Coronary artery (tissue), 2 donors: ENCODE data around the gene KRT86.
"Not testable (repeated sequence)": the region's sequence is repeated elsewhere in the genome, so short reads cannot be mapped to it uniquely, and the experiment has no call there.

Experiments used
- DNase-seq: peaks from one replicate; pipeline ENCODE4 v3.0.0-alpha.2; 2017; ENCODE audit warnings: low spot score
- H3K27ac ChIP-seq, 2 donors: fragments of 200-600 bp; sonication (generic); one replicate each; pipeline ENCODE4 v1.5.1; 2016 to 2019
- H3K4me3 ChIP-seq: fragments of 200-600 bp; sonication (generic); 2 replicates; pipeline ENCODE4 v1.5.1; 2016; ENCODE audit warnings: mild to moderate bottlenecking, moderate library complexity
- TF ChIP-seq, protein P1 (sequence below): fragments of 200-600 bp; sonication (generic); IDR thresholded peaks from one replicate; pipeline ENCODE4 v1.5.1; 2019; ENCODE audit warnings: antibody characterized with exemption

Gene KRT86

GRCh38 chr12:52294803-52295202 is 20.4 kb downstream of the KRT86 start:
- TF ChIP-seq, protein P1, sequence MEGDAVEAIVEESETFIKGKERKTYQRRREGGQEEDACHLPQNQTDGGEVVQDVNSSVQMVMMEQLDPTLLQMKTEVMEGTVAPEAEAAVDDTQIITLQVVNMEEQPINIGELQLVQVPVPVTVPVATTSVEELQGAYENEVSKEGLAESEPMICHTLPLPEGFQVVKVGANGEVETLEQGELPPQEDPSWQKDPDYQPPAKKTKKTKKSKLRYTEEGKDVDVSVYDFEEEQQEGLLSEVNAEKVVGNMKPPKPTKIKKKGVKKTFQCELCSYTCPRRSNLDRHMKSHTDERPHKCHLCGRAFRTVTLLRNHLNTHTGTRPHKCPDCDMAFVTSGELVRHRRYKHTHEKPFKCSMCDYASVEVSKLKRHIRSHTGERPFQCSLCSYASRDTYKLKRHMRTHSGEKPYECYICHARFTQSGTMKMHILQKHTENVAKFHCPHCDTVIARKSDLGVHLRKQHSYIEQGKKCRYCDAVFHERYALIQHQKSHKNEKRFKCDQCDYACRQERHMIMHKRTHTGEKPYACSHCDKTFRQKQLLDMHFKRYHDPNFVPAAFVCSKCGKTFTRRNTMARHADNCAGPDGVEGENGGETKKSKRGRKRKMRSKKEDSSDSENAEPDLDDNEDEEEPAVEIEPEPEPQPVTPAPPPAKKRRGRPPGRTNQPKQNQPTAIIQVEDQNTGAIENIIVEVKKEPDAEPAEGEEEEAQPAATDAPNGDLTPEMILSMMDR = no peak
- Histone ChIP-seq H3K27ac (no peak overlapping the region), H3K4me3 (no peak overlapping the region)
- no peak for DNase-seq

GRCh38 chr12:52295663-52296062 is 21.2 kb downstream of the KRT86 start:
- Histone ChIP-seq H3K27ac (no peak overlapping the region), H3K4me3 (no peak overlapping the region)
- DNase-seq = peak; percentile 22
- TF ChIP-seq, protein P1 = no peak

- DNase-seq = peak; percentile 40
- no peak overlapping the region for H3K4me3 ChIP-seq
- TF ChIP-seq, protein P1 = no peak
- no peak overlapping the region for H3K27ac ChIP-seq
Observed at GRCh38 chr12:52296572-52297215, 22.2 kb downstream of the KRT86 start.

DNA sequence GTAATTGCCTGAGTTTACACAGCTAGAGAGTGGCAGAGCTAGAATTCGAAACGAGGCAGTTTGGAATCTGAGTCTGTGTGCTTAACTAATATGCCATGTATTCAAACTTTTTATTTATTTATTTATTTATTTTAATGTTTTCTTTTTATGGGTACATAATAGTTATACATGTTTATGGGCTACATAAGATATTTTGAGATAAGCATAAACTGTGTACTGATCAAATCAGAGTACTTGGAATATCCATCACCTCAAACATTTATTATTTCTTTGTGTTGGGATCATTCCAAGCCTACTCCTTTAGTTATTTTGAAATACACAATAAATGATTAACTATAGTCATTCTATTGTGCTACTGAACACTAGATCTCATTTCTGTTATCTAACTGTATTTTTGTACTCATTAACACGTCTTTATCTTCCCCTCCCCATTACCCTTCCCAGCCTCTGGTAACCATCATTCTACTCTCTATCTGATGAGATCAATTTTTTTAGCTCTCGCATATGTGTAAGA is 24.3 kb downstream of the KRT86 start:
- no peak for DNase-seq
- Histone ChIP-seq H3K27ac (no peak overlapping the region), H3K4me3 (no peak overlapping the region)
- TF ChIP-seq, protein P1 = no peak

GRCh38 chr12:52300796-52301691 is 26.6 kb downstream of the KRT86 start:
- H3K27ac ChIP-seq = no peak overlapping the region
- H3K4me3 ChIP-seq = no peak overlapping the region
- TF ChIP-seq, protein P1 = no peak
- DNase-seq = no peak

GRCh38 chr12:52301721-52302120 is 27.3 kb downstream of the KRT86 start:
- H3K27ac ChIP-seq, H3K4me3 ChIP-seq, DNase-seq: not testable (repeated sequence)

- H3K27ac ChIP-seq, DNase-seq, H3K4me3 ChIP-seq: not testable (repeated sequence)
Observed at GRCh38 chr12:52302242-52302914, 27.9 kb downstream of the KRT86 start.

DNA sequence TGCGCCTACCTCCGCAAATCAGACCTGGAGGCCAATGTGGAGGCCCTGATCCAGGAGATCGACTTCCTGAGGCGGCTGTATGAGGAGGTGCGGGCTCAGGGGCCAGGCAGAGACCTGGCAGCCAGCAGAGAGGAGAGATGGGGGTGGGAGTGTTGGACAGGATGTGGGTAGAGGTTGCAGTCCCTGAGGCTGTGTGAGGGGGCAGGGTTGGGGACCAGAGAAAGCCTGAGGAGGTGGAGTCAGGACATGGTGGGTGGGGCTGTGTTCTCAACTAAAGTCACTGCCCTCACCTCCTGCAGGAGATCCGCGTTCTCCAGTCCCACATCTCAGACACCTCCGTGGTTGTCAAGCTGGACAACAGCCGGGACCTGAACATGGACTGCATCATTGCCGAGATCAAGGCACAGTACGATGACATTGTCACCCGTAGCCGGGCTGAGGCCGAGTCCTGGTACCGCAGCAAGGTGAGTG is 30.5 kb downstream of the KRT86 start:
- not testable (repeated sequence) for DNase-seq, H3K4me3 ChIP-seq
- peak overlapping the region in 1 of 2 donors; percentile 15 for H3K27ac ChIP-seq
